HL-60 (cell line): ENCODE measurements around the gene KAZN.

Experiments used
- GABPA ChIP-seq: IDR thresholded peaks from 2 replicates; pipeline ENCODE4 v1.6.1; 2012; ENCODE audit warnings: low read depth
- POLR2AphosphoS5 ChIP-seq: IDR thresholded peaks from 2 replicates; pipeline ENCODE4 v1.6.1; 2012; ENCODE audit warnings: low read depth
- REST ChIP-seq: IDR thresholded peaks from 2 replicates; pipeline ENCODE4 v1.6.1; 2012; ENCODE audit warnings: low read depth; ENCODE audit not compliant: insufficient replicate concordance
- SPI1 ChIP-seq: IDR thresholded peaks from 2 replicates; pipeline ENCODE4 v1.6.1; 2012; ENCODE audit warnings: low read depth, mild to moderate bottlenecking, borderline replicate concordance
- TF ChIP-seq, protein P1 (sequence below): IDR thresholded peaks from one replicate; pipeline ENCODE4 v1.5.1; 2011; ENCODE audit warnings: low read length, control low read depth, inconsistent platforms; ENCODE audit not compliant: insufficient read depth

DNA sequence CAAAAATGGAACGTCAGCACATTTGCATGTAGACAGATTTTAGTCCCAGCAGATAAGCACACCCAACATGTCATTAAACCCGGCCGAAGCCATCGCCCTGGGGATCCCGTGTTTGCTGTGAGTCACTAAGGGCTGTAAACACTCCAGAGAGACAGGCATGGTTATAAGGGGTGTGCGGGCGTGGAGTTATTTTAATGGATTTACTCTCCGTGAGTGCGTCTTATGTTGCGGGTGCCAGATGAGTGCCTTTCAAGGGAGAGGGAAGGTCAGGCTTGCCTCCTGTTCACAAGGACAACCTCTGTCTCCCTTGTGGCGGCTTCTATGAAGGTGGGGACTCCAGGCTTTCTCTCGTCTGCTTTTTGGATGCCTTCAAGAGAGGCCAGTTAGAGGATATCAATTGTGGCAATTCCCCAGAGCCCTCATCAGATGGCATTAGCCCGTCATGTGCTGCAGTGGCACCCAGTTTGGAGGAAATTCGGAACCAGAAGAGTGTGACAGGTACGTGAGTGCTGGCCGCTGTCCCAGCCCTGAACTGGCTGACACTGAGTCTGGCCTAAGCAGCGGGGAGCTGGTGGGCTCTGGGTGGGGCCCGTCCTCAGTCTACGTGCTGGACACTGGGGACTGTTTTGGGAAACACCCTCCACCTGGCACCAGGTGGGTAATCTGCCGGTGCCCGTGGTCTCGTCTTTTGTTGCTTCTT lies 331.2 kb downstream of the KAZN start:
- no peak for TF ChIP-seq GABPA
- TF ChIP-seq, protein P1, sequence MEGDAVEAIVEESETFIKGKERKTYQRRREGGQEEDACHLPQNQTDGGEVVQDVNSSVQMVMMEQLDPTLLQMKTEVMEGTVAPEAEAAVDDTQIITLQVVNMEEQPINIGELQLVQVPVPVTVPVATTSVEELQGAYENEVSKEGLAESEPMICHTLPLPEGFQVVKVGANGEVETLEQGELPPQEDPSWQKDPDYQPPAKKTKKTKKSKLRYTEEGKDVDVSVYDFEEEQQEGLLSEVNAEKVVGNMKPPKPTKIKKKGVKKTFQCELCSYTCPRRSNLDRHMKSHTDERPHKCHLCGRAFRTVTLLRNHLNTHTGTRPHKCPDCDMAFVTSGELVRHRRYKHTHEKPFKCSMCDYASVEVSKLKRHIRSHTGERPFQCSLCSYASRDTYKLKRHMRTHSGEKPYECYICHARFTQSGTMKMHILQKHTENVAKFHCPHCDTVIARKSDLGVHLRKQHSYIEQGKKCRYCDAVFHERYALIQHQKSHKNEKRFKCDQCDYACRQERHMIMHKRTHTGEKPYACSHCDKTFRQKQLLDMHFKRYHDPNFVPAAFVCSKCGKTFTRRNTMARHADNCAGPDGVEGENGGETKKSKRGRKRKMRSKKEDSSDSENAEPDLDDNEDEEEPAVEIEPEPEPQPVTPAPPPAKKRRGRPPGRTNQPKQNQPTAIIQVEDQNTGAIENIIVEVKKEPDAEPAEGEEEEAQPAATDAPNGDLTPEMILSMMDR: no peak
- no peak for TF ChIP-seq POLR2AphosphoS5
- no peak for TF ChIP-seq REST
- no peak for TF ChIP-seq SPI1
